K562 (cell line): ENCODE measurements around the gene LGALS8. TPM values are rescaled to one million over a fixed set of nuclear protein-coding genes. Genes with fewer than 3 reads are reported as not detected.

Experiments used
- ARID3B ChIP-seq: fragments of 250-450 bp; sonication (Bioruptor Pico); IDR thresholded peaks from 2 replicates; pipeline ENCODE4 v1.4.0; 2020; ENCODE audit warnings: borderline replicate concordance
- ARID4B ChIP-seq: sonication (generic); formaldehyde crosslinking; IDR thresholded peaks from 2 replicates; pipeline ENCODE4 v1.8.0; 2022; ENCODE audit warnings: mild to moderate bottlenecking, missing genetic modification reagents
- ETS2 ChIP-seq: IDR thresholded peaks from 2 replicates; pipeline ENCODE4 v1.6.1; 2016; ENCODE audit warnings: borderline replicate concordance, missing genetic modification characterization, mild to moderate bottlenecking, moderate library complexity, missing compliant biosample characterization; ENCODE audit not compliant: poor library complexity, severe bottlenecking
- HNRNPL ChIP-seq: fragments of 200-400 bp; formaldehyde crosslinking; IDR thresholded peaks from 2 replicates; pipeline ENCODE4 v1.6.1; 2017; ENCODE audit warnings: low read depth, mild to moderate bottlenecking, low read length
- KLF10 ChIP-seq: fragments of 250-450 bp; sonication (Bioruptor Pico); IDR thresholded peaks from 2 replicates; pipeline ENCODE4 v1.6.1; 2021; ENCODE audit warnings: matching md5 sums
- NCOR1 ChIP-seq: fragments of 450-650 bp; IDR thresholded peaks from 2 replicates; pipeline ENCODE4 v1.6.1; 2016; ENCODE audit warnings: mild to moderate bottlenecking, moderate library complexity
- NFXL1 ChIP-seq: fragments of 450-650 bp; formaldehyde crosslinking; IDR thresholded peaks from 2 replicates; pipeline ENCODE4 v1.4.0; 2021; ENCODE audit warnings: mild to moderate bottlenecking
- RHOXF2B ChIP-seq: fragments of 250-450 bp; sonication (Bioruptor Pico); conservative IDR thresholded peaks from 2 replicates; pipeline ENCODE4 v1.5.1; 2021
- SIX5 ChIP-seq, 2 experiments: IDR thresholded peaks; 2 replicates each; pipeline ENCODE4 v1.6.1; 2011; ENCODE audit warnings: low read length in 2 of 2, borderline replicate concordance in 1 of 2, low read depth in 1 of 2, mild to moderate bottlenecking in 1 of 2, moderate library complexity in 1 of 2; ENCODE audit not compliant: insufficient read depth in 1 of 2
- SMARCA4 ChIP-seq: fragments of 450-650 bp; IDR thresholded peaks from 2 replicates; pipeline ENCODE4 v1.6.1; 2016
- TFAP4 ChIP-seq: sonication (generic); formaldehyde crosslinking; IDR thresholded peaks from 2 replicates; pipeline ENCODE4 v1.8.0; 2022; ENCODE audit warnings: missing genetic modification reagents, mild to moderate bottlenecking, moderate library complexity, borderline replicate concordance
- ZBTB11 ChIP-seq, 3 experiments: fragments of 200-800 bp in 1 of 3; fragments of 250-450 bp in 1 of 3; fragments of 450-650 bp in 1 of 3; sonication (Bioruptor Pico) in 1 of 3; sonication (Bioruptor generic) in 1 of 3; formaldehyde crosslinking in 1 of 3; IDR thresholded peaks; 2 replicates each; pipeline versions ENCODE4 v1.6.1 to v1.8.0; 2016 to 2022; ENCODE audit warnings: mild to moderate bottlenecking in 2 of 3, missing genetic modification characterization in 2 of 3, missing compliant biosample characterization in 1 of 3, moderate library complexity in 1 of 3
- ZBTB17 ChIP-seq: fragments of 450-650 bp; formaldehyde crosslinking; IDR thresholded peaks from 2 replicates; pipeline ENCODE4 v1.4.0; 2020; ENCODE audit warnings: mild to moderate bottlenecking
- ZNF589 ChIP-seq: fragments of 200-800 bp; sonication (Bioruptor generic); IDR thresholded peaks from 2 replicates; pipeline ENCODE4 v1.6.1; 2016; ENCODE audit warnings: low read depth, missing genetic modification characterization, missing compliant biosample characterization
- polyA plus RNA-seq, 8 experiments: library from polyadenylated mRNA; depleted of rRNA in 4 of 8; stranded (reverse) in 5 of 8; unstranded in 3 of 8; fragments of >200 nt; fragmentation: Nextera tagmentation in 2 of 8; fragmentation: Illumina TruSeq in 1 of 8; extraction: Ambion mirVana in 2 of 8; extraction: Trizol in 1 of 8; gene quantifications; 2 replicates each; pipeline versions ENCODE4 v1.2.1 to v1.2.3, GENCODE V29; 2011 to 2014; ENCODE audit warnings: inconsistent platforms in 1 of 8, missing spikeins in 1 of 8
- total RNA-seq, 7 experiments: library from RNA; depleted of rRNA in 6 of 7; stranded (reverse); fragments of >200 nt in 6 of 7; fragmentation: Illumina TruSeq in 2 of 7; extraction: Trizol in 2 of 7; gene quantifications; 2 replicates each; pipeline versions ENCODE4 v1.2.1 to v1.2.3, GENCODE V29; 2011 to 2021; ENCODE audit warnings: low replicate concordance in 1 of 7
- TF ChIP-seq, protein P1 (sequence below): fragments of 450-650 bp; formaldehyde crosslinking; IDR thresholded peaks from 2 replicates; pipeline ENCODE4 v1.4.0; 2022; ENCODE audit warnings: missing genetic modification characterization

The LGALS8 gene
- total and polyA plus RNA-seq, 9 of the 15 experiments (the other 6 are each of a cell fraction or from before 2014, with no cell fraction given): 57.4 to 87.7 (median 70.3) TPM

GRCh38 chr1:236568285-236568894 is 44.6 kb downstream of the LGALS8 start (continued):
- TF ChIP-seq ZBTB11 (CRISPR knock-in tag; IDR thresholded peaks at IDR 0.05) (no peak), HNRNPL (no peak), NFXL1 (CRISPR knock-in tag) (peak; percentile 61; the same call in 1 of the 2 replicates), NCOR1 (no peak), SMARCA4 (no peak; the same call in 1 of the 2 replicates), ZNF589 (CRISPR knock-in tag) (peak; percentile 92), RHOXF2B (no peak), KLF10 (CRISPR knock-in tag) (no peak), ARID4B (CRISPR knock-in tag) (no peak), ETS2 (tag) (no peak), ARID3B (CRISPR knock-in tag) (no peak), SIX5 (IDR thresholded peaks at IDR 0.05; ENCODE audit: borderline replicate concordance in 1 of 2, insufficient read depth in 1 of 2, low read depth in 1 of 2, low read length in 2 of 2) (no peak), ZBTB17 (no peak), TFAP4 (CRISPR knock-in tag) (no peak)
- TF ChIP-seq, protein P1, sequence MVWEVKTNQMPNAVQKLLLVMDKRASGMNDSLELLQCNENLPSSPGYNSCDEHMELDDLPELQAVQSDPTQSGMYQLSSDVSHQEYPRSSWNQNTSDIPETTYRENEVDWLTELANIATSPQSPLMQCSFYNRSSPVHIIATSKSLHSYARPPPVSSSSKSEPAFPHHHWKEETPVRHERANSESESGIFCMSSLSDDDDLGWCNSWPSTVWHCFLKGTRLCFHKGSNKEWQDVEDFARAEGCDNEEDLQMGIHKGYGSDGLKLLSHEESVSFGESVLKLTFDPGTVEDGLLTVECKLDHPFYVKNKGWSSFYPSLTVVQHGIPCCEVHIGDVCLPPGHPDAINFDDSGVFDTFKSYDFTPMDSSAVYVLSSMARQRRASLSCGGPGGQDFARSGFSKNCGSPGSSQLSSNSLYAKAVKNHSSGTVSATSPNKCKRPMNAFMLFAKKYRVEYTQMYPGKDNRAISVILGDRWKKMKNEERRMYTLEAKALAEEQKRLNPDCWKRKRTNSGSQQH: no peak
